ENCODE results near the gene ST3GAL2. TPM values are rescaled to one million over a fixed set of nuclear protein-coding genes. Genes with fewer than 3 reads are reported as not detected.
"Not testable (repeated sequence)": the region's sequence is repeated elsewhere in the genome, so short reads cannot be mapped to it uniquely, and the experiment has no call there.

ST3GAL2 gene
- total RNA-seq, 1 donor = 42.7 TPM

GRCh38 chr16:70391881-70392481 is 46.9 kb downstream of the ST3GAL2 start:
- no peak for TF ChIP-seq CTCF (IDR thresholded peaks at IDR 0.05; ENCODE audit: insufficient read depth, low read depth, low read length)
- H3K4me3 ChIP-seq (ENCODE audit: low read depth, low read length) = no peak overlapping the region
- DNase-seq (ENCODE audit: low read depth) = peak; percentile 67

DNA sequence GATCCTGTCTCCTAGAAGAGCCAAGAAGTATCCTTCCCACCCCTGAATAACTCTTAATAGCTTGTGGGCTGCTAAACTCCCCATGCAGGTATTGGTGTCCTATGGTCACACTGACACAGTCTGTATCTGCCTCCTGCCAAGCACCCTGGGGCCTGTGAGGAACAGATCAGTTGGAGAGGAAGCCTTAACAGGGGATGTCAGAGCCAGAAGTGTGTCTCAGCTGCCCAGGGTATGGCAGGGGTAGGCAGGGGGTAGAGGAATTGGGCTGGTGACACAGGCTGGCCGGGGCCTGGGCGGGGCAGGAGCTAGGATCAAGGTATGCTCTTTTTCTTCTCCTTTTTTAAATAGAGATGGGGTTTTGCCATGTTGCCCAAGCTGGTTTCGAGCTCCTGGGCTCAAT is 47.5 kb downstream of the ST3GAL2 start:
- no peak overlapping the region for H3K4me3 ChIP-seq (ENCODE audit: low read depth, low read length)
- DNase-seq (ENCODE audit: low read depth) = no peak
- TF ChIP-seq CTCF (IDR thresholded peaks at IDR 0.05; ENCODE audit: insufficient read depth, low read depth, low read length) = no peak

DNA sequence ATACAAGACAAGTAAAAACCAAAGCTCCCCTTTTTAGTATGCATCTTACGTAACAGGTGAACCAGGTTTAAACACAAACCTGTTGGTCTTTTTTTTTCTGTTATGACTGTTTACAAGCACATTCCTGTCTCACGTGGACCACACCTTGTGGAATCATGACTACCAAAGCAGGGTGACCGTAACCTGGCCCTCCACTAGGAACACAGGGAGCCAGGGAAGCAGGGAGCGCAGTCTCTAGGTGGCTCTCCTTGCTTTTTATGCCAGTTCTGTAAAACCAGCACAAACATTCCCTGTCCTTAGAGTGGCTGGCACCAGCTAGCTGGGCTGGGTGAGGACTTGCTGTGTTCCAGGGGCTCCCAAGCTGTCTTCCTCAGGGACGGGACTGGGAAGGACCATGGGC is 48.1 kb downstream of the ST3GAL2 start:
- H3K4me3 ChIP-seq (ENCODE audit: low read depth, low read length) = no peak overlapping the region
- no peak for TF ChIP-seq CTCF (IDR thresholded peaks at IDR 0.05; ENCODE audit: insufficient read depth, low read depth, low read length)
- DNase-seq (ENCODE audit: low read depth) = no peak

- no peak for DNase-seq (ENCODE audit: low read depth)
- no peak for TF ChIP-seq CTCF (IDR thresholded peaks at IDR 0.05; ENCODE audit: insufficient read depth, low read depth, low read length)
- no peak overlapping the region for H3K4me3 ChIP-seq (ENCODE audit: low read depth, low read length)
These were observed 50.8 kb downstream of the ST3GAL2 start for GRCh38 chr16:70388006-70388680.

- H3K4me3 ChIP-seq (ENCODE audit: low read depth, low read length); DNase-seq (ENCODE audit: low read depth): not testable (repeated sequence)
These were observed 52.5 kb downstream of the ST3GAL2 start for GRCh38 chr16:70386289-70386986.

DNA sequence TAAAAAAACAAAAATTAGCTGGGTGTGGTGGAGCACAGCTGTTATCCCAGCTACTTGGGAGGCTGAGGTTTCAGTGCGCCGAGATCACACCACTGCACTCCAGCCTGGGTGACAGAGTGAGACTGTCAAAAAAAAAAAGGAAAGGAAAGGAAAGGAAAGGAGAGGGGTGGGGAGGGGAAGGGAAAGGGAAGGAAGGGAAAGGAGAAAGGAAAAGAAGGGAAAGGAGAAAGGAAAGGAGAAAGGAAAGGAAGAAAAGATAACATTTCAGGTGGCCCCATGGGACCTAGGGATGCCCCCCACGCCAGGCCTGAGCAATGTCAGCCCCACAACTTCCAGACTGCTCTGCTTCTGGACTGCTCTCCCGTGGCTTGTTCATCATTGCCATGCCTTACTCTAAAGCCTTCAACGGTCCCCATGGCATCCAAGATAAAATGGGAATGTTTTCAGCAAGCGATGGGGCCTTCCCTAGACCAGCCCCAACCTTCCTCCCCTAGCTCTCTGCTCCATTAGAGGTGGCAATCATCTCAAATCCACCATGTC is 55.4 kb downstream of the ST3GAL2 start:
- DNase-seq (ENCODE audit: low read depth) = no peak
- no peak overlapping the region for H3K4me3 ChIP-seq (ENCODE audit: low read depth, low read length)
- TF ChIP-seq CTCF (IDR thresholded peaks at IDR 0.05; ENCODE audit: insufficient read depth, low read depth, low read length) = no peak

All from fibroblast of villous mesenchyme (primary cell).